ENCODE results near the gene SERPINI1.

DNA sequence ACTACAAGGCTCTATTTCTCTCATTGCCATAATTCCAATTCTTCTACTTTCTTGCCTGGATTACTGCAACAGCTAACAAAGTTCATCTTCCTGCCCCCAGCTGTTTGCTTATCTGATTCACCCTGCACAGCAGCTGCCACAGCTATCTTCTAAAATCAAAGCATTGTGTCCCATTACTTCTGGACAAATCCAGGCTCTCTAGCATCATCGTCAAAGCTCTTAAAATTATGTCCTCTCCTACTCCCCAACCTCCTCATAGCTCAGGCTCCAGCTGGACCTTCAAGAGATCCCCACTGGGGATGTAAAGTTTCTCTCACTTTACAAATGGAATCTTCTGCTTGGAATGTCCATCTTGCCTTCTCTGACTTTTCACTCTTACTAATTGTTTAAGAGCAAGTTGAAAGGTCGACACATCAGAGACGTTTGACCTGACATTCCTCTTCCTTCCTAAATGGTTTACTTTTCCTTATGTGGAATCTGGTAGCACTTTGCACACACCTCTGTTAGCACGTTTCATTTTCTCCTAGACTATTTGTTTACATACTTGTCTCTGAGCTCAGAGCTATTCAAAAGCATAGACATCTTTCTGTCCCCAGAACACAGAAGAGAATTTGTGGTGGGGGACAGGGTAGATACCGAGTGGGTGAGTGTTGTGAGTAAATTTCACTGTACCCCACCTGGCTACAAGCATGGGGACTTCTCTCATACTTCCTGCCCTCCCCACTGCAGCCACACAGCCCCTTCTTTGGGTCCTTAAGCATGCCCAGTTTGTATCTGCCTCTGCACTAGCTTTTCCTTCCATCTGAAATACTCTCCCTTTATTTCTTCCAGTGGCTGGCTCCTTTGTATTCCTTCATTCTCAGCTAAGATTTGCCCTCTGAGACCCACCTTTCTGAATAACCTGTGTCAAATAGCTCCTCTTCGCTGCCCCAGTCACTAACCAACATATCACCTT, 77.9 kb downstream of the SERPINI1 start:
- TF ChIP-seq, protein P1, sequence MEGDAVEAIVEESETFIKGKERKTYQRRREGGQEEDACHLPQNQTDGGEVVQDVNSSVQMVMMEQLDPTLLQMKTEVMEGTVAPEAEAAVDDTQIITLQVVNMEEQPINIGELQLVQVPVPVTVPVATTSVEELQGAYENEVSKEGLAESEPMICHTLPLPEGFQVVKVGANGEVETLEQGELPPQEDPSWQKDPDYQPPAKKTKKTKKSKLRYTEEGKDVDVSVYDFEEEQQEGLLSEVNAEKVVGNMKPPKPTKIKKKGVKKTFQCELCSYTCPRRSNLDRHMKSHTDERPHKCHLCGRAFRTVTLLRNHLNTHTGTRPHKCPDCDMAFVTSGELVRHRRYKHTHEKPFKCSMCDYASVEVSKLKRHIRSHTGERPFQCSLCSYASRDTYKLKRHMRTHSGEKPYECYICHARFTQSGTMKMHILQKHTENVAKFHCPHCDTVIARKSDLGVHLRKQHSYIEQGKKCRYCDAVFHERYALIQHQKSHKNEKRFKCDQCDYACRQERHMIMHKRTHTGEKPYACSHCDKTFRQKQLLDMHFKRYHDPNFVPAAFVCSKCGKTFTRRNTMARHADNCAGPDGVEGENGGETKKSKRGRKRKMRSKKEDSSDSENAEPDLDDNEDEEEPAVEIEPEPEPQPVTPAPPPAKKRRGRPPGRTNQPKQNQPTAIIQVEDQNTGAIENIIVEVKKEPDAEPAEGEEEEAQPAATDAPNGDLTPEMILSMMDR (IDR thresholded peaks at IDR 0.05): no peak
- TF ChIP-seq POLR2A (IDR thresholded peaks at IDR 0.05): no peak
